GM12891 (cell line): ENCODE measurements around the gene GRAP.

Experiments used
- PAX5 ChIP-seq: IDR thresholded peaks from 2 replicates; pipeline ENCODE4 v1.6.1; 2011; ENCODE audit warnings: low read length, moderate library complexity, mild to moderate bottlenecking; ENCODE audit not compliant: insufficient read depth, severe bottlenecking
- POLR2A ChIP-seq: IDR thresholded peaks from 2 replicates; pipeline ENCODE4 v1.6.1; 2011; ENCODE audit warnings: low read depth, low read length, control low read depth
- POLR2AphosphoS5 ChIP-seq: IDR thresholded peaks from 2 replicates; pipeline ENCODE4 v1.6.1; 2011; ENCODE audit warnings: low read depth, low read length, control low read depth
- POU2F2 ChIP-seq: IDR thresholded peaks from 2 replicates; pipeline ENCODE4 v1.6.1; 2011; ENCODE audit warnings: low read depth, mild to moderate bottlenecking, control low read depth, low read length, moderate library complexity
- SPI1 ChIP-seq: IDR thresholded peaks from 2 replicates; pipeline ENCODE4 v1.6.1; 2011; ENCODE audit warnings: low read depth, low read length, control low read depth

DNA sequence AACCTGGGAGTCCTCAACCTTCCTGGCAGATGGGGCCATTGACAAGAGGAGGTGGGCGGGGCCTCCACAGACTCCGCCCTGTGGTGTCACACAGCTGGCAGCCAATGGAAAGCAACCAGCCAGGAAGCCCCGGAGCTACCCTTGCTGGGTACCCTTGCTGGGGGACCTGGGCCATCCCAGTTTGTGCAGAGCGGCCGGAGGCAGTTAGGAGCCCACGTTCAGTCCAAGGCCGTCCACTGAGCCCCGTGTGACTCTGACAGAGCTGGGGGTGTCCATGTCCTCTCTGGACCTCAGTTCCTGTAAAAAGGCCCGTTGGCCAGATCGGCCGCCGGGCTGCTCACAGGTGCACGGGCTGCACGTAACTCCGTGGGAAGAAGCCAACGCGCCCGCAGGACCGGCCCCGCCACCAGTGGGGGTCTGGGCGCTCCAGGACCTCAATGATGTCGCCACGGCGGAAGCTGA, 25.1 kb downstream of the GRAP start:
- TF ChIP-seq POLR2AphosphoS5 (no peak), POLR2A (no peak), POU2F2 (no peak), PAX5 (no peak), SPI1 (no peak)
